ENCODE results near the gene NLGN3. TPM values are rescaled to one million over a fixed set of nuclear protein-coding genes. Genes with fewer than 3 reads are reported as not detected.

The NLGN3 gene
- total and polyA plus RNA-seq, 2 donors (not counting 1 experiment from before 2014, with no cell fraction given), result 0.41 to 0.83 TPM

- Histone ChIP-seq H3K9me3 (ENCODE audit: control insufficient read depth, insufficient read depth, low read depth, low read length) (no peaks in the 10 kb centered on the region), H3K4me3 (replicated peaks in 1 of 4; ENCODE audit: control extremely low read depth in 1 of 4, insufficient read depth in 1 of 4, low read depth in 3 of 4, low read length in 4 of 4) (no peak overlapping the region), H3K79me2 (ENCODE audit: control insufficient read depth, insufficient read depth, low read length) (no peaks in the 10 kb centered on the region), H3K4me1 (ENCODE audit: control insufficient read depth, extremely low read depth, insufficient read depth, low read length) (no peaks in the 10 kb centered on the region), H3K9ac (ENCODE audit: insufficient read depth, low read length) (no peak overlapping the region), H3K27me3 (ENCODE audit: control insufficient read depth, insufficient read depth, low read length) (no peaks in the 10 kb centered on the region), H3K27ac (ENCODE audit: insufficient read depth, low read length) (no peak overlapping the region), H2AFZ (ENCODE audit: low read length) (no peak overlapping the region), H3K36me3 (ENCODE audit: control insufficient read depth, insufficient read depth, low read length) (no peaks in the 10 kb centered on the region), H4K20me1 (ENCODE audit: control insufficient read depth, extremely low read depth, insufficient read depth, low read length) (no peaks in the 10 kb centered on the region), H3K4me2 (ENCODE audit: extremely low read depth, insufficient read depth, low read length) (no peak overlapping the region)
- DNase-seq (ENCODE audit: low read depth in 2 of 2), result no peak
- no peak for TF ChIP-seq CTCF (conservative IDR thresholded peaks at IDR 0.05 in 1 of 2, IDR thresholded peaks at IDR 0.05 in 1 of 2; ENCODE audit: low read depth in 1 of 2, low read length in 2 of 2)
- no peak for TF ChIP-seq EZH2 (IDR thresholded peaks at IDR 0.05; ENCODE audit: low read length, missing control alignments)
These were observed 45.6 kb upstream of the NLGN3 start for GRCh38 chrX:71098951-71099506.

- Histone ChIP-seq H3K27me3 (ENCODE audit: control insufficient read depth, insufficient read depth, low read length) (no peaks in the 10 kb centered on the region), H4K20me1 (ENCODE audit: control insufficient read depth, extremely low read depth, insufficient read depth, low read length) (no peaks in the 10 kb centered on the region), H2AFZ (ENCODE audit: low read length) (no peak overlapping the region), H3K36me3 (ENCODE audit: control insufficient read depth, insufficient read depth, low read length) (no peaks in the 10 kb centered on the region), H3K9ac (ENCODE audit: insufficient read depth, low read length) (no peak overlapping the region), H3K27ac (ENCODE audit: insufficient read depth, low read length) (no peak overlapping the region), H3K4me2 (ENCODE audit: extremely low read depth, insufficient read depth, low read length) (no peak overlapping the region), H3K4me1 (ENCODE audit: control insufficient read depth, extremely low read depth, insufficient read depth, low read length) (no peaks in the 10 kb centered on the region), H3K4me3 (replicated peaks in 1 of 4; ENCODE audit: control extremely low read depth in 1 of 4, insufficient read depth in 1 of 4, low read depth in 3 of 4, low read length in 4 of 4) (no peak overlapping the region), H3K9me3 (ENCODE audit: control insufficient read depth, insufficient read depth, low read depth, low read length) (no peaks in the 10 kb centered on the region), H3K79me2 (ENCODE audit: control insufficient read depth, insufficient read depth, low read length) (no peaks in the 10 kb centered on the region)
- no peak for TF ChIP-seq CTCF (conservative IDR thresholded peaks at IDR 0.05 in 1 of 2, IDR thresholded peaks at IDR 0.05 in 1 of 2; ENCODE audit: low read depth in 1 of 2, low read length in 2 of 2)
- no peak for TF ChIP-seq EZH2 (IDR thresholded peaks at IDR 0.05; ENCODE audit: low read length, missing control alignments)
- no peak for DNase-seq (ENCODE audit: low read depth in 2 of 2)
These were observed 44.9 kb upstream of the NLGN3 start for GRCh38 chrX:71099736-71100135.

GRCh38 chrX:71100581-71101505 is 43.8 kb upstream of the NLGN3 start:
- H4K20me1 ChIP-seq (ENCODE audit: control insufficient read depth, extremely low read depth, insufficient read depth, low read length), result no peaks in the 10 kb centered on the region
- H3K4me3 ChIP-seq (replicated peaks in 1 of 4; ENCODE audit: control extremely low read depth in 1 of 4, insufficient read depth in 1 of 4, low read depth in 3 of 4, low read length in 4 of 4), result no peak overlapping the region
- no peaks in the 10 kb centered on the region for H3K4me1 ChIP-seq (ENCODE audit: control insufficient read depth, extremely low read depth, insufficient read depth, low read length)
- H3K79me2 ChIP-seq (ENCODE audit: control insufficient read depth, insufficient read depth, low read length), result no peaks in the 10 kb centered on the region
- TF ChIP-seq CTCF (conservative IDR thresholded peaks at IDR 0.05 in 1 of 2, IDR thresholded peaks at IDR 0.05 in 1 of 2; ENCODE audit: low read depth in 1 of 2, low read length in 2 of 2) (no peak), EZH2 (IDR thresholded peaks at IDR 0.05; ENCODE audit: low read length, missing control alignments) (no peak)
- H2AFZ ChIP-seq (ENCODE audit: low read length), result no peak overlapping the region
- H3K4me2 ChIP-seq (ENCODE audit: extremely low read depth, insufficient read depth, low read length), result no peak overlapping the region
- H3K36me3 ChIP-seq (ENCODE audit: control insufficient read depth, insufficient read depth, low read length), result no peaks in the 10 kb centered on the region
- no peak for DNase-seq (ENCODE audit: low read depth in 2 of 2)
- no peak overlapping the region for H3K9ac ChIP-seq (ENCODE audit: insufficient read depth, low read length)
- no peaks in the 10 kb centered on the region for H3K9me3 ChIP-seq (ENCODE audit: control insufficient read depth, insufficient read depth, low read depth, low read length)
- H3K27me3 ChIP-seq (ENCODE audit: control insufficient read depth, insufficient read depth, low read length), result no peaks in the 10 kb centered on the region
- H3K27ac ChIP-seq (ENCODE audit: insufficient read depth, low read length), result no peak overlapping the region

Data from fibroblast of lung (primary cell).